NCI-H2029 (cell line): ENCODE results near the gene HAUS8.

ENCODE experiments used
- DNase-seq: peaks from one replicate; lab custom pipeline; 2025; lab: John Stamatoyannopoulos, UW

Gene HAUS8

GRCh38 chr19:17075864-17076542 is 751 bp upstream of the HAUS8 start:
- no peak for DNase-seq

- DNase-seq: no peak
Observed at GRCh38 chr19:17074634-17075034, 618 bp downstream of the HAUS8 start.

- DNase-seq: peak; percentile 11
Observed at GRCh38 chr19:17073869-17074633, 1.2 kb downstream of the HAUS8 start.

GRCh38 chr19:17070912-17071311 is 4.3 kb downstream of the HAUS8 start:
- no peak for DNase-seq

- DNase-seq: no peak
Observed at GRCh38 chr19:17070421-17070820, 4.8 kb downstream of the HAUS8 start.

GRCh38 chr19:17069193-17069592 is 6.1 kb downstream of the HAUS8 start:
- DNase-seq: no peak

- DNase-seq: no peak
Observed at GRCh38 chr19:17063428-17063827, 11.8 kb downstream of the HAUS8 start.

GRCh38 chr19:17061691-17062090 is 13.6 kb downstream of the HAUS8 start:
- DNase-seq: no peak

- DNase-seq: no peak
Observed at GRCh38 chr19:17061205-17061604, 14.0 kb downstream of the HAUS8 start.

GRCh38 chr19:17060802-17061201 is 14.4 kb downstream of the HAUS8 start:
- DNase-seq: no peak

- DNase-seq: no peak
Observed at GRCh38 chr19:17058236-17058635, 17.0 kb downstream of the HAUS8 start.

GRCh38 chr19:17055636-17056035 is 19.6 kb downstream of the HAUS8 start:
- no peak for DNase-seq

GRCh38 chr19:17054746-17055145 is 20.5 kb downstream of the HAUS8 start:
- DNase-seq: no peak

- no peak for DNase-seq
Observed at GRCh38 chr19:17052439-17052838, 22.8 kb downstream of the HAUS8 start.

- no peak for DNase-seq
Observed at GRCh38 chr19:17049711-17050280, 25.5 kb downstream of the HAUS8 start.

GRCh38 chr19:17048885-17049453 is 26.3 kb downstream of the HAUS8 start:
- DNase-seq: no peak

GRCh38 chr19:17045907-17046502 is 29.2 kb downstream of the HAUS8 start:
- DNase-seq: no peak

- no peak for DNase-seq
Observed at GRCh38 chr19:17043744-17044143, 31.5 kb downstream of the HAUS8 start.

GRCh38 chr19:17041976-17042375 is 33.3 kb downstream of the HAUS8 start:
- DNase-seq: peak; percentile 9

GRCh38 chr19:17037966-17038500 is 37.2 kb downstream of the HAUS8 start:
- DNase-seq: no peak

- no peak for DNase-seq
Observed at GRCh38 chr19:17037184-17037583, 38.1 kb downstream of the HAUS8 start.

GRCh38 chr19:17036640-17037039 is 38.6 kb downstream of the HAUS8 start:
- DNase-seq: no peak
